ENCODE data around the gene NLGN1. TPM values are rescaled to one million over a fixed set of nuclear protein-coding genes. Genes with fewer than 3 reads are reported as not detected.

The NLGN1 gene
- total and polyA plus RNA-seq, 2 of the 8 experiments (the other 6 are each of a cell fraction or from before 2014, with no cell fraction given): 7.8 to 14.8 TPM

GRCh38 chr3:174028673-174029072, 631.1 kb downstream of the NLGN1 start (continued):
- TF ChIP-seq RFX5 (IDR thresholded peaks at IDR 0.05; ENCODE audit: borderline replicate concordance, low read depth, low read length): no peak
